Testis (tissue), 3 donors: ENCODE data around the gene TMEM9. TPM values are rescaled to one million over a fixed set of nuclear protein-coding genes. Genes with fewer than 3 reads are reported as not detected.

Experiments used
- DNase-seq: peaks from one replicate; pipeline ENCODE4 v3.0.0-alpha.2; 2019
- H3K27ac ChIP-seq, 2 donors: fragments of 200-600 bp; sonication (generic); one replicate each; pipeline ENCODE4 v1.5.1; 2019
- H3K27me3 ChIP-seq: fragments of 200-600 bp; sonication (generic); one replicate; pipeline ENCODE4 v1.5.1; 2019
- H3K36me3 ChIP-seq: fragments of 200-600 bp; sonication (generic); one replicate; pipeline ENCODE4 v1.5.1; 2017; ENCODE audit warnings: low read depth; ENCODE audit errors: missing control alignments
- H3K4me1 ChIP-seq: fragments of 200-600 bp; sonication (generic); one replicate; pipeline ENCODE4 v1.5.1; 2019
- H3K4me3 ChIP-seq, 2 donors: fragments of 200-600 bp; sonication (generic); one replicate each; pipeline ENCODE4 v1.5.1; 2017 to 2019
- H3K9me3 ChIP-seq: fragments of 200-600 bp; sonication (generic); one replicate; pipeline ENCODE4 v1.5.1; 2017
- POLR2A ChIP-seq: fragments of 450-650 bp; IDR thresholded peaks from one replicate; pipeline ENCODE4 v1.6.1; 2017; ENCODE audit warnings: antibody characterized with exemption, mild to moderate bottlenecking, moderate library complexity
- WGBS, 2 donors: methylation state at CpG; one replicate each; pipeline ENCODE4 v1.1.5; 2018; 5-methylcytosine and 5-hydroxymethylcytosine counted together
- intact Hi-C: fragments of 100-400 bp; cut with DNase I; formaldehyde crosslinking; loops from one replicate; pipeline ENCODE4 v1.15.1; 2023; ENCODE audit warnings: low total_unique reads
- polyA plus RNA-seq: library from polyadenylated mRNA; stranded (reverse); fragments of 350-450 nt; fragmentation: Illumina TruSeq; extraction: RNeasy Lipid Tissue Mini Kit (QIAGEN cat#74804); gene quantifications from one replicate; pipeline ENCODE4 v1.2.3, GENCODE V29; 2014; ENCODE audit warnings: low read depth, low replicate concordance; ENCODE audit not compliant: insufficient read depth
- total RNA-seq, 2 donors: library from RNA; depleted of rRNA; stranded (reverse); fragments of >200 nt; gene quantifications; one replicate each; pipeline ENCODE4 v1.2.3, GENCODE V29; 2016
- TF ChIP-seq, protein P1 (sequence below), 3 experiments: fragments of 450-650 bp in 2 of 3; fragments of 200-600 bp in 1 of 3; sonication (generic) in 1 of 3; IDR thresholded peaks; one replicate each; pipeline ENCODE4 v1.5.1; 2016 to 2019; ENCODE audit warnings: antibody characterized with exemption in 3 of 3, mild to moderate bottlenecking in 2 of 3, moderate library complexity in 1 of 3

TMEM9 gene
- total and polyA plus RNA-seq, 3 donors from 2014 or later: 101 to 134 (median 124) TPM

- WGBS, 2 donors: 74 to 85% methylated on average over 5 of the region's 5 CpGs
- no peaks in the 10 kb centered on the region for H3K36me3 ChIP-seq
- no peak overlapping the region for H3K4me3 ChIP-seq
- no peak for TF ChIP-seq POLR2A
- TF ChIP-seq, protein P1, sequence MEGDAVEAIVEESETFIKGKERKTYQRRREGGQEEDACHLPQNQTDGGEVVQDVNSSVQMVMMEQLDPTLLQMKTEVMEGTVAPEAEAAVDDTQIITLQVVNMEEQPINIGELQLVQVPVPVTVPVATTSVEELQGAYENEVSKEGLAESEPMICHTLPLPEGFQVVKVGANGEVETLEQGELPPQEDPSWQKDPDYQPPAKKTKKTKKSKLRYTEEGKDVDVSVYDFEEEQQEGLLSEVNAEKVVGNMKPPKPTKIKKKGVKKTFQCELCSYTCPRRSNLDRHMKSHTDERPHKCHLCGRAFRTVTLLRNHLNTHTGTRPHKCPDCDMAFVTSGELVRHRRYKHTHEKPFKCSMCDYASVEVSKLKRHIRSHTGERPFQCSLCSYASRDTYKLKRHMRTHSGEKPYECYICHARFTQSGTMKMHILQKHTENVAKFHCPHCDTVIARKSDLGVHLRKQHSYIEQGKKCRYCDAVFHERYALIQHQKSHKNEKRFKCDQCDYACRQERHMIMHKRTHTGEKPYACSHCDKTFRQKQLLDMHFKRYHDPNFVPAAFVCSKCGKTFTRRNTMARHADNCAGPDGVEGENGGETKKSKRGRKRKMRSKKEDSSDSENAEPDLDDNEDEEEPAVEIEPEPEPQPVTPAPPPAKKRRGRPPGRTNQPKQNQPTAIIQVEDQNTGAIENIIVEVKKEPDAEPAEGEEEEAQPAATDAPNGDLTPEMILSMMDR (IDR thresholded peaks at IDR 0.05): no peak
- DNase-seq: no peak
- H3K9me3 ChIP-seq: no peaks in the 10 kb centered on the region
- H3K27ac ChIP-seq: no peak overlapping the region
- no peaks in the 10 kb centered on the region for H3K27me3 ChIP-seq
- H3K4me1 ChIP-seq: peaks cover 9% of the 10 kb centered on the region
- intact Hi-C loops: no loop called here
Measured at GRCh38 chr1:201144701-201145100, 9.6 kb downstream of the TMEM9 start.

DNA sequence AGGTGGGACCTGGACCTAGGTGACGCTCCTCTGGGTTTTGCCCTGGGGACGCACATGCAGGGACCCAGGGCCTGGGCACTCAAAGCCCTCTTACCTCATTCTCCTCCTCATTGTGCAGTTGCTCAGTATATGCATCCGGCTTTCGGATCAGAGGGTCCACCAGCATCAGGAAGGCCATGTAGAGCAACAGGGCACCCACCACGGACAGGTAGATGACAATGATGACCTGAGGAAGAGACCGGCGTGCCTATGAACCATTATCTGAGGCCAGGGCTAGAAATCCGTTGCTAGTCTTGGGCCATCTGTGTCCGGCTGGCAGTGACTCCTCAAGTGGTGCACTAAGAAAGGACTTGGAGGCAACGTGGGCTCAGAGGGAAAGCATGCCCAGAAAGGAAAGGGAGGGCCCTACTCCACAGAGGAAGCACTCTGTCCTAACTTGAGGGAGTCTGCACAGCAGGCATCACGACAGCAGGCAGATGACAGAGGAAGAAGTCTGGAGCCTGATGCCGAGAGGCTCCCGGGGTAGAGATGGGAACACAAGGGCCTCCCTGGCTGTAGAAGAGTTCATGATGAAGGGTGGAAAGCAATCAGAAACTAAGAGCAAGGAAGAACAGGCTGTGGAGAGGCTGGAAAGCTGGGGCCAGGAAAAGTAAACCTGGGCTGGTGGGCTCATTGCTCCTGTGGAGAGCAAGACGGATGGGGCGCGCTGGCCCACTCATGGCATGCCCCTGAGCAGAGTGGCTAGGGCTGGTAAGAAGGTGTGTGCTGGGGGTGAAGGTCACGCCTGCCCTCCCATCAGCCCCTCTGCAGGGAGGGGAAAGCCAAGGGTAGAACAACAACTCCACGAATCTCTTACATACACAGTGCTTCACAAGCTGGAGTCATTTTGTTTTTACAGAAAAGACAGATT lies 10.3 kb downstream of the TMEM9 start:
- TF ChIP-seq, protein P1 (IDR thresholded peaks at IDR 0.05): no peak
- no peak for TF ChIP-seq POLR2A
- peaks cover 9% of the 10 kb centered on the region for H3K4me1 ChIP-seq
- no peak overlapping the region for H3K4me3 ChIP-seq
- H3K36me3 ChIP-seq: no peaks in the 10 kb centered on the region
- H3K9me3 ChIP-seq: no peaks in the 10 kb centered on the region
- H3K27me3 ChIP-seq: no peaks in the 10 kb centered on the region
- no peak overlapping the region for H3K27ac ChIP-seq
- intact Hi-C loops: no loop called here
- DNase-seq: no peak
- 83 to 86% methylated on average over 18 of the region's 18 CpGs for WGBS, 2 donors

DNA sequence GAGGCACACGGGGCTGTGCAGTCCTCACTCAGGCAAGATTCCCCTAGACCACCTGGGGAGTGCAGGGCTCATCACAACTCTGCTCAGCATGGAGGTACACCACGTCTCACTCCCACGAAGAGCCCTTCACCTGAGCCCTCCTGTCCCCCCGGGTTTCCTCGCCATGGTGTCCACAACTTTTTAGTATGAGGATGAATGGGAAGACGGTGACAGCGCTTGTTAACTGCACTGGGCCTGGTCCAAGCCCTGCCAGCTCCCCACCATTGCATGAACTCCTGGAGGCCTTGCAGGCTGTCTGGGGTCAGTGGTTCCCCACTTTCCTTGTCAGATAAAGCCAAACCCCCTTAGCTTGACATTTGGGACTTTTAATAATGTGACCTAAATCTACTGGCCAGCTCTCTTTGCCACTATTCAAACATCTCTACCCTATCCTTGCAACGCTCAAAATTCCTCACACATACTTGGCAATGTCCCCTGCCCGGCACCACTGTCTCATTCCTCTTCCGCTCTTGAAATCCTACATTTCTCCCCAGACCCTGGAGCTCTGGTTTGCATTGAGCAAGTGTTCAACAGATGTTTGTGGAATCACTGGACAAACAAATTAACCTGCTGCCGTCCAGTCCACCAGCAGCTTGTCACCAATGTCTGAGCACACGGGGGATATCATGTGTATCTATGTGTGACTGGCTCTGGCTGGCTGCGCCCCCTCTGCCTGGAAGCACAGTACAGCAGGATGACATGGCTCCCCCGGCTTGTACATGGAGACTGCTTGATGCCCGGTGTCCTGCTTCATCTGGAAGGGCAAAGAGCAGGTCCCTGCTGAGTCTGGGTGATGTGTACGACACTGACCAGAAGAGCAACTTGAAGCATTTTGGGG lies 11.2 kb downstream of the TMEM9 start:
- DNase-seq: no peak
- TF ChIP-seq, protein P1 (IDR thresholded peaks at IDR 0.05): no peak
- TF ChIP-seq POLR2A: no peak
- Histone ChIP-seq H3K4me3 (no peak overlapping the region), H3K36me3 (no peaks in the 10 kb centered on the region), H3K4me1 (peaks cover 13% of the 10 kb centered on the region), H3K27me3 (no peaks in the 10 kb centered on the region), H3K27ac (no peak overlapping the region), H3K9me3 (no peaks in the 10 kb centered on the region)
- intact Hi-C loops: no loop called here
- 84 to 85% methylated on average over 16 of the region's 16 CpGs for WGBS, 2 donors

GRCh38 chr1:201142011-201142848 lies 12.0 kb downstream of the TMEM9 start:
- whole genome bisulfite sequencing, 2 donors: 72 to 80% methylated on average over 14 to 16 of the region's 16 CpGs
- Histone ChIP-seq H3K27ac (no peak overlapping the region), H3K4me3 (no peak overlapping the region), H3K36me3 (no peaks in the 10 kb centered on the region), H3K9me3 (no peaks in the 10 kb centered on the region), H3K4me1 (peaks cover 17% of the 10 kb centered on the region), H3K27me3 (no peaks in the 10 kb centered on the region)
- intact Hi-C loops: no loop called here
- TF ChIP-seq, protein P1 (IDR thresholded peaks at IDR 0.05): no peak
- no peak for TF ChIP-seq POLR2A
- DNase-seq: peak; percentile 46
